ENCODE results near the gene KIF24. TPM values are rescaled to one million over a fixed set of nuclear protein-coding genes. Genes with fewer than 3 reads are reported as not detected.
"Not testable (repeated sequence)": the region's sequence is repeated elsewhere in the genome, so short reads cannot be mapped to it uniquely, and the experiment has no call there.

Gene KIF24
- total RNA-seq, 1 experiment from 2014 or later: 5.8 TPM

- H3K4me2 ChIP-seq (ENCODE audit: low read length): no peak overlapping the region
- no peak overlapping the region for H2AFZ ChIP-seq (ENCODE audit: low read depth, low read length, poor library complexity, severe bottlenecking)
- H3K9me2 ChIP-seq (ENCODE audit: insufficient read depth): no peaks in the 10 kb centered on the region
- no peaks in the 10 kb centered on the region for H3K27me3 ChIP-seq (ENCODE audit: insufficient read depth, low read length)
- H3K9me3 ChIP-seq (ENCODE audit: control insufficient read depth in 1 of 2, insufficient read depth in 1 of 2, low read depth in 1 of 2, low read length in 2 of 2): no peaks in the 10 kb centered on the region
- DNase-seq (ENCODE audit: low read depth, low spot score) (no peak), ATAC-seq (no peak)
- no peaks in the 10 kb centered on the region for H3K4me1 ChIP-seq (ENCODE audit: control insufficient read depth in 1 of 2, insufficient read depth in 2 of 2, low read length in 2 of 2)
- TF ChIP-seq RAD21 (IDR thresholded peaks at IDR 0.05; ENCODE audit: low read depth) (no peak), JUND (IDR thresholded peaks at IDR 0.05) (no peak), REST (IDR thresholded peaks at IDR 0.05; ENCODE audit: low read depth) (no peak), TCF7L2 (IDR thresholded peaks at IDR 0.05; ENCODE audit: borderline replicate concordance, extremely low read depth, insufficient read depth, insufficient read length) (no peak), SRF (IDR thresholded peaks at IDR 0.05; ENCODE audit: low read depth) (no peak)
- H3K4me3 ChIP-seq (replicated peaks in 1 of 2; ENCODE audit: low read depth in 1 of 2, low read length in 2 of 2): no peak overlapping the region
- H3K9ac ChIP-seq (ENCODE audit: low read length): no peak overlapping the region
- H3K27ac ChIP-seq (ENCODE audit: low read depth, low read length): no peak overlapping the region
- RAD21 ChIA-PET (ENCODE audit: low non-redundant PET in 1 of 2, low total read pairs in 2 of 2, uncharacterized antibody in 2 of 2, unreplicated experiment in 2 of 2): no interaction called here
- H4K20me1 ChIP-seq (ENCODE audit: insufficient read depth): no peaks in the 10 kb centered on the region
- H3K79me2 ChIP-seq (ENCODE audit: insufficient read depth, low read length): peaks cover 27% of the 10 kb centered on the region
- H3K36me3 ChIP-seq (ENCODE audit: control insufficient read depth in 1 of 2, insufficient read depth in 2 of 2, low read length in 2 of 2): peaks cover 9 to 11% of the 10 kb centered on the region in 2 experiments; a peak in 3 of 4 replicates
- no TSS peak for BruUV-seq (replicated peaks)
- intact Hi-C loops (cut with micrococcal nuclease): no loop called here
- CTCF ChIA-PET: no interaction called here
- POLR2A ChIA-PET: no interaction called here
Measured at GRCh38 chr9:34338665-34339385, 9.8 kb upstream of the KIF24 start.

- H3K9me2 ChIP-seq (ENCODE audit: insufficient read depth); H4K20me1 ChIP-seq (ENCODE audit: insufficient read depth); H3K9ac ChIP-seq (ENCODE audit: low read length); H3K27me3 ChIP-seq (ENCODE audit: insufficient read depth, low read length); RAD21 ChIA-PET (ENCODE audit: low non-redundant PET in 1 of 2, low total read pairs in 2 of 2, uncharacterized antibody in 2 of 2, unreplicated experiment in 2 of 2); H3K4me2 ChIP-seq (ENCODE audit: low read length); POLR2A ChIA-PET; intact Hi-C loops (cut with micrococcal nuclease); DNase-seq (ENCODE audit: low read depth, low spot score); BruUV-seq (replicated peaks); H2AFZ ChIP-seq (ENCODE audit: low read depth, low read length, poor library complexity, severe bottlenecking); ATAC-seq; H3K4me1 ChIP-seq (ENCODE audit: control insufficient read depth in 1 of 2, insufficient read depth in 2 of 2, low read length in 2 of 2); H3K9me3 ChIP-seq (ENCODE audit: control insufficient read depth in 1 of 2, insufficient read depth in 1 of 2, low read depth in 1 of 2, low read length in 2 of 2); H3K36me3 ChIP-seq (ENCODE audit: control insufficient read depth in 1 of 2, insufficient read depth in 2 of 2, low read length in 2 of 2); H3K27ac ChIP-seq (ENCODE audit: low read depth, low read length); H3K4me3 ChIP-seq (replicated peaks in 1 of 2; ENCODE audit: low read depth in 1 of 2, low read length in 2 of 2): not testable (repeated sequence)
- H3K79me2 ChIP-seq (ENCODE audit: insufficient read depth, low read length): peaks cover 34% of the 10 kb centered on the region
- CTCF ChIA-PET: interaction anchor here (1.1 kb wide), 1 partner anchor 212 kb away, joined by 3 read pairs; no protein-coding TSS in a partner anchor
Measured at GRCh38 chr9:34338079-34338478, 9.0 kb upstream of the KIF24 start.

Measured in HCT116 (cell line).